Panc1 (cell line): ENCODE data around the gene LRRIQ1. TPM values are rescaled to one million over a fixed set of nuclear protein-coding genes. Genes with fewer than 3 reads are reported as not detected.

Experiments
- ATAC-seq: fragments of 200-7000 bp; cut with Tn5 transposase; 2 replicates; pipeline ENCODE4 v1.9.1; 2020; ENCODE audit warnings: mild to moderate bottlenecking, moderate library complexity
- BruUV-seq: library from RNA; stranded (reverse); fragments of 400-500 nt; replicated peaks from 2 replicates; lab custom pipeline; 2021; lab: Mats Ljungman, UMichigan
- CTCF ChIA-PET: fragments of 300-600 bp; sonication (Branson Sonifier 250); formaldehyde crosslinking; loops from one replicate; lab custom pipeline; 2022; ENCODE audit warnings: antibody characterized with exemption; lab: Charles Lee
- POLR2A ChIA-PET: fragments of 300-600 bp; sonication (Branson Sonifier 250); formaldehyde crosslinking; loops from one replicate; lab custom pipeline; 2022; ENCODE audit warnings: antibody characterized with exemption; lab: Charles Lee
- DNase-seq: peaks from one replicate; pipeline ENCODE4 v3.0.0-alpha.2; 2010; ENCODE audit warnings: low read depth, low spot score
- H3K27ac ChIP-seq: 2 replicates; pipeline ENCODE4 v1.5.1; 2011; ENCODE audit warnings: mild to moderate bottlenecking, low read length, inconsistent platforms
- H3K27me3 ChIP-seq: fragments of 200-500 bp; sonication (Bioruptor generic); 2 replicates; pipeline ENCODE4 v1.6.0; 2014; ENCODE audit warnings: low read length, inconsistent platforms; ENCODE audit not compliant: control insufficient read depth, insufficient read depth
- H3K36me3 ChIP-seq: fragments of 200-500 bp; sonication (Bioruptor generic); 2 replicates; pipeline ENCODE4 v1.5.1; 2014; ENCODE audit warnings: inconsistent platforms, mild to moderate bottlenecking, low read length, moderate library complexity; ENCODE audit not compliant: control insufficient read depth, insufficient read depth
- H3K4me1 ChIP-seq: 2 replicates; pipeline ENCODE4 v1.5.1; 2011; ENCODE audit warnings: inconsistent platforms, mild to moderate bottlenecking, low read length, moderate library complexity; ENCODE audit not compliant: control insufficient read depth, insufficient read depth
- H3K4me3 ChIP-seq, 2 experiments: 2 replicates each; pipeline ENCODE4 v1.5.1; 2011 to 2012; ENCODE audit warnings: low read depth in 2 of 2, low read length in 2 of 2, mild to moderate bottlenecking in 2 of 2, inconsistent platforms in 1 of 2, moderate library complexity in 1 of 2
- H3K9me3 ChIP-seq: fragments of 200-500 bp; sonication (Bioruptor generic); 2 replicates; pipeline ENCODE4 v1.5.1; 2014; ENCODE audit warnings: low read depth, mild to moderate bottlenecking, inconsistent platforms, low read length, moderate library complexity; ENCODE audit not compliant: control insufficient read depth, insufficient read depth
- CTCF ChIP-seq: fragments of 450-650 bp; IDR thresholded peaks from 2 replicates; pipeline ENCODE4 v1.5.1; 2017; ENCODE audit warnings: mild to moderate bottlenecking
- POLR2AphosphoS5 ChIP-seq: IDR thresholded peaks from 2 replicates; pipeline ENCODE4 v1.6.1; 2012; ENCODE audit warnings: mild to moderate bottlenecking, low read depth, low read length, moderate library complexity
- REST ChIP-seq, 2 experiments: IDR thresholded peaks; 2 replicates each; pipeline ENCODE4 v1.6.1; 2011 to 2012; ENCODE audit warnings: low read depth in 2 of 2, control low read depth in 1 of 2, low read length in 1 of 2, mild to moderate bottlenecking in 1 of 2, moderate library complexity in 1 of 2; ENCODE audit not compliant: insufficient read depth in 1 of 2
- SIN3A ChIP-seq: IDR thresholded peaks from 2 replicates; pipeline ENCODE4 v1.6.1; 2012; ENCODE audit warnings: low read depth, mild to moderate bottlenecking, low read length, moderate library complexity, borderline replicate concordance; ENCODE audit not compliant: insufficient read depth
- TCF7L2 ChIP-seq: IDR thresholded peaks from 2 replicates; pipeline ENCODE4 v1.6.1; 2011; ENCODE audit warnings: mild to moderate bottlenecking, low read depth, low read length, inconsistent platforms
- in situ Hi-C: cut with HindIII; loops from 2 replicates; pipeline ENCODE4 v1.10.0; 2016; ENCODE audit warnings: low sequenced_read_pairs, low pct_unique_long_range_greater_than_20kb
- intact Hi-C: fragments of 100-400 bp; cut with micrococcal nuclease; formaldehyde crosslinking; loops from one replicate; pipeline ENCODE4 v1.10.0; 2022; ENCODE audit not compliant: unreplicated experiment
- total RNA-seq: library from RNA; stranded (reverse); gene quantifications from one replicate; pipeline ENCODE4 v1.2.1, GENCODE V29; 2021; ENCODE audit not compliant: unreplicated experiment

Gene LRRIQ1
- total RNA-seq, 1 experiment from 2014 or later, result 0.15 TPM

- no peak overlapping the region for H3K4me3 ChIP-seq
- no peak for DNase-seq
- no peaks in the 10 kb centered on the region for H3K4me1 ChIP-seq
- TF ChIP-seq POLR2AphosphoS5 (no peak), REST (IDR thresholded peaks at IDR 0.05; ENCODE audit: insufficient read depth in 1 of 2, low read depth in 2 of 2, low read length in 1 of 2) (no peak), CTCF (no peak), TCF7L2 (no peak), SIN3A (no peak)
- no peaks in the 10 kb centered on the region for H3K27me3 ChIP-seq
- no peaks in the 10 kb centered on the region for H3K36me3 ChIP-seq
- no peaks in the 10 kb centered on the region for H3K9me3 ChIP-seq
- no peak overlapping the region for H3K27ac ChIP-seq
- in situ Hi-C loops, result no loop called here
- BruUV-seq, result no TSS peak
- CTCF ChIA-PET, result no interaction called here
- no peak for ATAC-seq
- intact Hi-C loops, result no loop called here
- POLR2A ChIA-PET, result no interaction called here
These were observed 35.4 kb upstream of the LRRIQ1 start for GRCh38 chr12:85000729-85001128.

DNA sequence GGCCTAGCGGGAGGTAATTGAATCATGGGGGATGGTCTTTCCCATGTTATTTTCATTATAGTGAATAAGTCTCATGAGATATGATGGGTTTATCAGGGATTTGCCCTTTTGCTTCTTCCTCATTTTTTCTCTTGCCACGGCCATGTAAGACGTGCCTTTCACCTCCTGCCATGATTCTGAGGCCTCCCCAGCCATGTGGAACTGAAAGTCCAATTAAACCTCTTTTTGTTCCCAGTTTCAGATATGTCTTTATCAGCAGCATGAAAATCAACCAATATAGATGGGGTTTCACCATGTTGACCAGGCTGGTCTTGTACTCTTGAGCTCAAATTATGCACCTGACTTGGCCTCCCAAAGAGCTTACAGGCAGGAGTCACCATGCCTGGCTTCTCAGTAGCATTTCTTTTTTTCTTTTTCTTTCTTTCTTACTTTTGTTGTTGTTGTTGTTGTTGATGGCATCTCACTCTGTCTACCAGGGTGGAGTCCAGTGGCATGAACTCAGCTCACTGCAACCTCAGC is 33.3 kb upstream of the LRRIQ1 start:
- Histone ChIP-seq H3K4me3 (no peak overlapping the region), H3K9me3 (no peaks in the 10 kb centered on the region), H3K27me3 (no peaks in the 10 kb centered on the region), H3K4me1 (no peaks in the 10 kb centered on the region), H3K36me3 (no peaks in the 10 kb centered on the region), H3K27ac (no peak overlapping the region)
- in situ Hi-C loops (no loop called here), intact Hi-C loops (no loop called here)
- CTCF ChIA-PET, result no interaction called here
- no TSS peak for BruUV-seq
- TF ChIP-seq POLR2AphosphoS5, result no peak
- no peak for TF ChIP-seq SIN3A
- no peak for TF ChIP-seq CTCF
- TF ChIP-seq TCF7L2, result no peak
- TF ChIP-seq REST (IDR thresholded peaks at IDR 0.05; ENCODE audit: insufficient read depth in 1 of 2, low read depth in 2 of 2, low read length in 1 of 2), result no peak
- POLR2A ChIA-PET, result no interaction called here
- ATAC-seq (no peak), DNase-seq (no peak)
